ENCODE measurements around the gene CEBPA.

Gene CEBPA

GRCh38 chr19:33271246-33272021, 30.9 kb downstream of the CEBPA start:
- no peak for DNase-seq (ENCODE audit: low spot score)

GRCh38 chr19:33270769-33271168, 31.6 kb downstream of the CEBPA start:
- no peak for DNase-seq (ENCODE audit: low spot score)

GRCh38 chr19:33269016-33269415, 33.3 kb downstream of the CEBPA start:
- DNase-seq (ENCODE audit: low spot score) = no peak

GRCh38 chr19:33268162-33268991, 34.0 kb downstream of the CEBPA start:
- DNase-seq (ENCODE audit: low spot score) = no peak

- DNase-seq (ENCODE audit: low spot score) = no peak
These were observed 34.6 kb downstream of the CEBPA start for GRCh38 chr19:33267706-33268105.

- DNase-seq (ENCODE audit: low spot score) = no peak
These were observed 35.3 kb downstream of the CEBPA start for GRCh38 chr19:33266974-33267484.

- DNase-seq (ENCODE audit: low spot score) = no peak
These were observed 37.4 kb downstream of the CEBPA start for GRCh38 chr19:33264881-33265445.

- no peak for DNase-seq (ENCODE audit: low spot score)
These were observed 38.9 kb downstream of the CEBPA start for GRCh38 chr19:33263325-33264023.

- no peak for DNase-seq (ENCODE audit: low spot score)
These were observed 40.7 kb downstream of the CEBPA start for GRCh38 chr19:33261511-33262189.

- DNase-seq (ENCODE audit: low spot score) = no peak
These were observed 41.5 kb downstream of the CEBPA start for GRCh38 chr19:33260628-33261418.

GRCh38 chr19:33259539-33259938, 42.8 kb downstream of the CEBPA start:
- no peak for DNase-seq (ENCODE audit: low spot score)

- DNase-seq (ENCODE audit: low spot score) = no peak
These were observed 44.5 kb downstream of the CEBPA start for GRCh38 chr19:33257828-33258227.

- DNase-seq (ENCODE audit: low spot score) = no peak
These were observed 46.1 kb downstream of the CEBPA start for GRCh38 chr19:33256261-33256660.

- DNase-seq (ENCODE audit: low spot score) = no peak
These were observed 46.6 kb downstream of the CEBPA start for GRCh38 chr19:33255781-33256180.

GRCh38 chr19:33254245-33254824, 48.0 kb downstream of the CEBPA start:
- DNase-seq (ENCODE audit: low spot score) = no peak

GRCh38 chr19:33252971-33253370, 49.4 kb downstream of the CEBPA start:
- DNase-seq (ENCODE audit: low spot score) = no peak

GRCh38 chr19:33252418-33252962, 49.8 kb downstream of the CEBPA start:
- DNase-seq (ENCODE audit: low spot score) = no peak

- DNase-seq (ENCODE audit: low spot score) = no peak
These were observed 50.7 kb downstream of the CEBPA start for GRCh38 chr19:33251526-33252090.

GRCh38 chr19:33251076-33251475, 51.3 kb downstream of the CEBPA start:
- DNase-seq (ENCODE audit: low spot score) = no peak

GRCh38 chr19:33250500-33250899, 51.8 kb downstream of the CEBPA start:
- no peak for DNase-seq (ENCODE audit: low spot score)
